SK-N-SH (cell line): ENCODE data around the gene CACNA2D4. TPM values are rescaled to one million over a fixed set of nuclear protein-coding genes. Genes with fewer than 3 reads are reported as not detected.

Experiments
- CTCF ChIA-PET: fragments of 300-600, 350-600 bp; formaldehyde crosslinking; extraction: SDS; loops from one replicate; lab custom pipeline; 2021; lab: Yijun Ruan, JAX
- POLR2A ChIA-PET: fragments of 350-600 bp; sonication (Branson Sonifier 250); formaldehyde crosslinking; extraction: SDS; loops from one replicate; lab custom pipeline; 2020; ENCODE audit warnings: antibody characterized with exemption, inconsistent platforms; lab: Yijun Ruan, JAX
- DNase-seq: peaks from one replicate; pipeline ENCODE4 v3.0.0; 2012
- H2AFZ ChIP-seq: fragments of 200-600 bp; sonication (generic); 2 replicates; pipeline ENCODE4 v1.8.1; 2016; ENCODE audit warnings: antibody characterized with exemption, mild to moderate bottlenecking, low read depth
- H3F3A ChIP-seq: fragments of 200-600 bp; sonication (generic); replicated peaks from 2 replicates; pipeline ENCODE3; 2016; ENCODE audit warnings: antibody characterized with exemption, mild to moderate bottlenecking; ENCODE audit not compliant: insufficient read depth
- H3K27ac ChIP-seq, 2 experiments: fragments of 200-500 bp in 1 of 2; fragments of 200-600 bp in 1 of 2; sonication (Bioruptor generic) in 1 of 2; sonication (generic), shearing (Covaris generic) in 1 of 2; 2 replicates each; pipeline versions ENCODE4 v1.5.1 to v1.6.1; 2014 to 2016; ENCODE audit warnings: low read depth in 2 of 2, inconsistent platforms in 1 of 2, low read length in 1 of 2, mild to moderate bottlenecking in 1 of 2, mixed read lengths in 1 of 2
- H3K27me3 ChIP-seq: fragments of 200-600 bp; sonication (generic), shearing (Covaris generic); 2 replicates; pipeline ENCODE4 v1.6.1; 2016; ENCODE audit warnings: mixed run types; ENCODE audit not compliant: insufficient read depth
- H3K36me3 ChIP-seq, 2 experiments: fragments of 200-500 bp in 1 of 2; fragments of 200-600 bp in 1 of 2; sonication (Bioruptor generic) in 1 of 2; sonication (generic) in 1 of 2; replicated peaks in 1 of 2; 2 replicates each; pipeline versions ENCODE3 to v1.5.1; 2014 to 2016; ENCODE audit warnings: low read length in 1 of 2, mild to moderate bottlenecking in 1 of 2; ENCODE audit not compliant: insufficient read depth in 2 of 2, control insufficient read depth in 1 of 2
- H3K4me1 ChIP-seq, 2 experiments: fragments of 200-500 bp in 1 of 2; fragments of 200-600 bp in 1 of 2; sonication (Bioruptor generic) in 1 of 2; sonication (generic), shearing (Covaris generic) in 1 of 2; 2 replicates each; pipeline versions ENCODE4 v1.5.1 to v1.6.1; 2014 to 2016; ENCODE audit warnings: low read depth in 1 of 2, low read length in 1 of 2, mixed run types in 1 of 2; ENCODE audit not compliant: insufficient read depth in 2 of 2, control insufficient read depth in 1 of 2
- H3K4me2 ChIP-seq: fragments of 200-600 bp; sonication (generic), shearing (Covaris generic); 2 replicates; pipeline ENCODE4 v1.6.1; 2017; ENCODE audit warnings: mixed run types
- H3K4me3 ChIP-seq, 2 experiments: fragments of 200-500 bp in 1 of 2; fragments of 200-600 bp in 1 of 2; sonication (Bioruptor generic) in 1 of 2; sonication (generic), shearing (Covaris generic) in 1 of 2; 2 replicates each; pipeline versions ENCODE4 v1.5.1 to v1.8.1; 2014 to 2016; ENCODE audit warnings: low read depth in 2 of 2, inconsistent platforms in 1 of 2, low read length in 1 of 2, mild to moderate bottlenecking in 1 of 2, mixed read lengths in 1 of 2, moderate library complexity in 1 of 2
- H3K79me2 ChIP-seq: fragments of 200-600 bp; sonication (generic); 2 replicates; pipeline ENCODE4 v1.8.1; 2017; ENCODE audit warnings: mild to moderate bottlenecking; ENCODE audit not compliant: insufficient read depth
- H3K9ac ChIP-seq: fragments of 200-600 bp; sonication (generic); 2 replicates; pipeline ENCODE4 v1.6.1; 2017; ENCODE audit warnings: mixed run types
- H3K9me2 ChIP-seq: fragments of 200-600 bp; sonication (generic); 2 replicates; pipeline ENCODE4 v1.6.1; 2017; ENCODE audit warnings: mixed run types
- H3K9me3 ChIP-seq: fragments of 200-600 bp; sonication (generic); 2 replicates; pipeline ENCODE4 v1.6.1; 2017; ENCODE audit warnings: mixed run types, mild to moderate bottlenecking, moderate library complexity
- H4K20me1 ChIP-seq: fragments of 200-600 bp; sonication (generic); 2 replicates; pipeline ENCODE4 v1.6.1; 2017; ENCODE audit warnings: mild to moderate bottlenecking, mixed run types; ENCODE audit not compliant: insufficient read depth
- CHD2 ChIP-seq: fragments of 150-350 bp; IDR thresholded peaks from 2 replicates; pipeline ENCODE4 v1.6.1; 2018; ENCODE audit warnings: low read length; ENCODE audit not compliant: partially characterized antibody
- FOXJ3 ChIP-seq: sonication (generic); formaldehyde crosslinking; IDR thresholded peaks from 2 replicates; pipeline ENCODE4 v1.5.1; 2020; ENCODE audit warnings: mild to moderate bottlenecking, missing genetic modification reagents
- POLR2AphosphoS5 ChIP-seq: IDR thresholded peaks from 2 replicates; pipeline ENCODE4 v1.6.1; 2012; ENCODE audit warnings: low read depth, low read length
- RCOR1 ChIP-seq: fragments of 150-350 bp; IDR thresholded peaks from 2 replicates; pipeline ENCODE4 v1.6.1; 2017; ENCODE audit warnings: antibody characterized with exemption, low read length
- WGBS: methylation state at CpG from one replicate; pipeline ENCODE4 v1.1.6; 2017; ENCODE audit warnings: low lambda C conversion rate; 5-methylcytosine and 5-hydroxymethylcytosine counted together
- polyA plus RNA-seq, 3 experiments: library from polyadenylated mRNA; depleted of rRNA; stranded (reverse); fragments of >200 nt; gene quantifications; 2 replicates each; pipeline ENCODE4 v1.2.3, GENCODE V29; 2012
- TF ChIP-seq, protein P1 (sequence below): fragments of 150-350 bp; IDR thresholded peaks from 2 replicates; pipeline ENCODE4 v1.6.1; 2016; ENCODE audit warnings: mild to moderate bottlenecking, low read depth, low read length
- TF ChIP-seq, protein P2 (sequence below): fragments of 150-350 bp; IDR thresholded peaks from 2 replicates; pipeline ENCODE4 v1.6.1; 2017; ENCODE audit warnings: antibody characterized with exemption, low read length, low read depth, borderline replicate concordance
- TF ChIP-seq, protein P3 (sequence below): IDR thresholded peaks from 2 replicates; pipeline ENCODE4; 2012
- TF ChIP-seq, protein P4 (sequence below): IDR thresholded peaks from 2 replicates; pipeline ENCODE4 v1.4.0; 2012; ENCODE audit warnings: low read depth, borderline replicate concordance
- TF ChIP-seq, protein P5 (sequence below): IDR thresholded peaks from 2 replicates; pipeline ENCODE4 v1.4.0; 2012; ENCODE audit warnings: low read depth, borderline replicate concordance
- TF ChIP-seq, protein P6 (sequence below): IDR thresholded peaks from 2 replicates; pipeline ENCODE4 v1.4.0; 2012; ENCODE audit warnings: low read depth

CACNA2D4 gene
- polyA plus RNA-seq, 1 of the 3 experiments (the other 2 are of a cell fraction), result 0.02 TPM

DNA sequence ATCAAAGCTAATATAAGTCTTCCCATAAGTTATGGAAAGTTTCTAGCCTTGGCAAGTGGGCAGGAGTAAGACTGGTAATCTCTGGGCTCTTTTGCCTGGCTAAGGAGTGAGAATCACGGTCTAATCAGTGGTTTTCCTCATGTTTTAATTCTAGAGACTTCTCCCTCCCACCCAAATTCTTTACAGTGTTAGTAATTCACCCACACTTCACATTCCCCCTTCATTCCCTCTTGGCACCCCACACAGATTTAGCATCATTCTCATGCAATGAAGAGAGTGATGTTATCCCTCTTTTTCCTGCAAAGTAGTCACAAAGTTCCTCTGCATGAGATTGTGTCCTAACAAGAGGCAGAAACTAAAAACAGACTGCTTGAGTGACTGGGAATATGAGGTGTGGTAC is 28.6 kb upstream of the CACNA2D4 start:
- Histone ChIP-seq H2AFZ (no peak overlapping the region), H3K4me1 (no peaks in the 10 kb centered on the region; a peak in 1 of 4 replicates), H3K4me2 (no peak overlapping the region), H3K79me2 (peaks cover 4% of the 10 kb centered on the region; the same call in 1 of the 2 replicates), H4K20me1 (no peaks in the 10 kb centered on the region), H3K27me3 (no peaks in the 10 kb centered on the region), H3K27ac (no peak overlapping the region), H3F3A (peaks cover 5% of the 10 kb centered on the region), H3K36me3 (peaks cover 36 to 39% of the 10 kb centered on the region in 2 experiments), H3K4me3 (no peak overlapping the region), H3K9ac (no peak overlapping the region), H3K9me2 (no peaks in the 10 kb centered on the region), H3K9me3 (no peaks in the 10 kb centered on the region)
- CTCF ChIA-PET, result interaction anchor here (1.3 to 1.8 kb wide), 3 partner anchors 151 to 294 kb away, joined by 4 to 7 read pairs (median 4); no protein-coding TSS in a partner anchor
- DNase-seq, result no peak
- 45% methylated on average over 1 of the region's 1 CpG for WGBS
- POLR2A ChIA-PET, result no interaction called here
- TF ChIP-seq, protein P1, sequence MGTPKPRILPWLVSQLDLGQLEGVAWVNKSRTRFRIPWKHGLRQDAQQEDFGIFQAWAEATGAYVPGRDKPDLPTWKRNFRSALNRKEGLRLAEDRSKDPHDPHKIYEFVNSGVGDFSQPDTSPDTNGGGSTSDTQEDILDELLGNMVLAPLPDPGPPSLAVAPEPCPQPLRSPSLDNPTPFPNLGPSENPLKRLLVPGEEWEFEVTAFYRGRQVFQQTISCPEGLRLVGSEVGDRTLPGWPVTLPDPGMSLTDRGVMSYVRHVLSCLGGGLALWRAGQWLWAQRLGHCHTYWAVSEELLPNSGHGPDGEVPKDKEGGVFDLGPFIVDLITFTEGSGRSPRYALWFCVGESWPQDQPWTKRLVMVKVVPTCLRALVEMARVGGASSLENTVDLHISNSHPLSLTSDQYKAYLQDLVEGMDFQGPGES, result no peak
- TF ChIP-seq, protein P2, sequence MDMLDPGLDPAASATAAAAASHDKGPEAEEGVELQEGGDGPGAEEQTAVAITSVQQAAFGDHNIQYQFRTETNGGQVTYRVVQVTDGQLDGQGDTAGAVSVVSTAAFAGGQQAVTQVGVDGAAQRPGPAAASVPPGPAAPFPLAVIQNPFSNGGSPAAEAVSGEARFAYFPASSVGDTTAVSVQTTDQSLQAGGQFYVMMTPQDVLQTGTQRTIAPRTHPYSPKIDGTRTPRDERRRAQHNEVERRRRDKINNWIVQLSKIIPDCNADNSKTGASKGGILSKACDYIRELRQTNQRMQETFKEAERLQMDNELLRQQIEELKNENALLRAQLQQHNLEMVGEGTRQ, result no peak
- TF ChIP-seq, protein P3, sequence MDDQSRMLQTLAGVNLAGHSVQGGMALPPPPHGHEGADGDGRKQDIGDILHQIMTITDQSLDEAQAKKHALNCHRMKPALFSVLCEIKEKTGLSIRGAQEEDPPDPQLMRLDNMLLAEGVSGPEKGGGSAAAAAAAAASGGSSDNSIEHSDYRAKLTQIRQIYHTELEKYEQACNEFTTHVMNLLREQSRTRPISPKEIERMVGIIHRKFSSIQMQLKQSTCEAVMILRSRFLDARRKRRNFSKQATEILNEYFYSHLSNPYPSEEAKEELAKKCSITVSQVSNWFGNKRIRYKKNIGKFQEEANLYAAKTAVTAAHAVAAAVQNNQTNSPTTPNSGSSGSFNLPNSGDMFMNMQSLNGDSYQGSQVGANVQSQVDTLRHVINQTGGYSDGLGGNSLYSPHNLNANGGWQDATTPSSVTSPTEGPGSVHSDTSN, result no peak
- TF ChIP-seq FOXJ3 (CRISPR knock-in tag) (no peak), CHD2 (no peak), POLR2AphosphoS5 (no peak), RCOR1 (no peak)
- TF ChIP-seq, protein P4, sequence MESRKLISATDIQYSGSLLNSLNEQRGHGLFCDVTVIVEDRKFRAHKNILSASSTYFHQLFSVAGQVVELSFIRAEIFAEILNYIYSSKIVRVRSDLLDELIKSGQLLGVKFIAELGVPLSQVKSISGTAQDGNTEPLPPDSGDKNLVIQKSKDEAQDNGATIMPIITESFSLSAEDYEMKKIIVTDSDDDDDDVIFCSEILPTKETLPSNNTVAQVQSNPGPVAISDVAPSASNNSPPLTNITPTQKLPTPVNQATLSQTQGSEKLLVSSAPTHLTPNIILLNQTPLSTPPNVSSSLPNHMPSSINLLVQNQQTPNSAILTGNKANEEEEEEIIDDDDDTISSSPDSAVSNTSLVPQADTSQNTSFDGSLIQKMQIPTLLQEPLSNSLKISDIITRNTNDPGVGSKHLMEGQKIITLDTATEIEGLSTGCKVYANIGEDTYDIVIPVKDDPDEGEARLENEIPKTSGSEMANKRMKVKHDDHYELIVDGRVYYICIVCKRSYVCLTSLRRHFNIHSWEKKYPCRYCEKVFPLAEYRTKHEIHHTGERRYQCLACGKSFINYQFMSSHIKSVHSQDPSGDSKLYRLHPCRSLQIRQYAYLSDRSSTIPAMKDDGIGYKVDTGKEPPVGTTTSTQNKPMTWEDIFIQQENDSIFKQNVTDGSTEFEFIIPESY, result no peak
- TF ChIP-seq, protein P5, sequence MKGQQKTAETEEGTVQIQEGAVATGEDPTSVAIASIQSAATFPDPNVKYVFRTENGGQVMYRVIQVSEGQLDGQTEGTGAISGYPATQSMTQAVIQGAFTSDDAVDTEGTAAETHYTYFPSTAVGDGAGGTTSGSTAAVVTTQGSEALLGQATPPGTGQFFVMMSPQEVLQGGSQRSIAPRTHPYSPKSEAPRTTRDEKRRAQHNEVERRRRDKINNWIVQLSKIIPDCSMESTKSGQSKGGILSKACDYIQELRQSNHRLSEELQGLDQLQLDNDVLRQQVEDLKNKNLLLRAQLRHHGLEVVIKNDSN, result no peak
- TF ChIP-seq, protein P6, sequence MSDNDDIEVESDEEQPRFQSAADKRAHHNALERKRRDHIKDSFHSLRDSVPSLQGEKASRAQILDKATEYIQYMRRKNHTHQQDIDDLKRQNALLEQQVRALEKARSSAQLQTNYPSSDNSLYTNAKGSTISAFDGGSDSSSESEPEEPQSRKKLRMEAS, result no peak
